Stomach (tissue), 4 donors: ENCODE data around the gene SOCS7.

Experiments used
- CTCF ChIP-seq, 7 experiments: fragments of 450-650 bp in 4 of 7; fragments of 200-600 bp in 3 of 7; sonication (generic) in 3 of 7; IDR thresholded peaks; one replicate each; pipeline ENCODE4 v1.5.1; 2016 to 2019; ENCODE audit warnings: antibody characterized with exemption in 7 of 7, control low read depth in 2 of 7, mild to moderate bottlenecking in 1 of 7
- EP300 ChIP-seq: sonication (generic); formaldehyde crosslinking; IDR thresholded peaks from one replicate; pipeline ENCODE4 v1.6.1; 2017; ENCODE audit warnings: antibody characterized with exemption
- POLR2A ChIP-seq, 4 donors: fragments of 450-650 bp; IDR thresholded peaks; one replicate each; pipeline ENCODE4 v1.6.1; 2016; ENCODE audit warnings: antibody characterized with exemption in 4 of 4, control low read depth in 2 of 4, mild to moderate bottlenecking in 1 of 4, moderate library complexity in 1 of 4

GRCh38 chr17:38329284-38329683 is 22.4 kb upstream of the SOCS7 start:
- TF ChIP-seq CTCF (IDR thresholded peaks at IDR 0.05) (no peak), EP300 (no peak), POLR2A (IDR thresholded peaks at IDR 0.05) (no peak)
